ENCODE data around the gene IL17RB.

DNA sequence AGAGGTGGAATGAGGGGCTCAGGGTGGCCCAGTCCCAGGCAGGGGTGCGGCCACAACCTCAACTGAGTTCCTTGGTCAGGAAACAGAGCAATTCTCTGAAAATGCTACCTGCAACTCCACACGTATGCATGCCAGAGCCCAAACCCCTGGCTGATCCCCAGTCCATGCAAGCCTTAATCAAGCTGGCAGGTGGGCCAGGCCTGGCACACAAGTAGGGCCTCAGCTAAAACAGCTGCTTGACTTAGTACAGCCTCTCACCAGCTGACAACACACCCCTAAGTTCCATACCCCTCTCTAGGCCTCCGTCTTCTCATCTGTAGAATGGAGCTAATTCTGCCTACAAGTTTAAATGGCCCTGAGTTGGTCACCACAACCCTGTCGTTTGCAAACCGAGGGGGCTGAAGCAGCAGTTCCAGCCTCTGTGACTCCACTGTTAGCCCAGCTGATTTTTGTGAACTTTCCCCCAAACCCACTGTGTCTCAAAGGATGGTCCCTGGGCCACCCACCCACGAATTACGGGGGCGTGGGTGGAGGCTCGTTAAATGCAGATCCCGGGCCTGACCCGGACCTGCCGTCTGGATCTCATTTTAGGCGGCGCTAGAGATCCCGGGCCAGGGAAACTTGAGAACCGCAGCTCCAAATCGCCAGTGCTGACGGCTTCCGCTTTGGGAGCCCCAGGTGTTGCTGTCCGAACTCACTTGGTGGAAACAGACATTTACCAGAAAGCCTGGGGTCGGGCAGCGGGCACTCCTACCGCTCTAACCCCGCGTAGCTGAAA, 1.1 kb upstream of the IL17RB start:
- TF ChIP-seq TAF1 (IDR thresholded peaks at IDR 0.05; ENCODE audit: borderline replicate concordance, insufficient read depth, low read length) (no peak), POLR2AphosphoS5 (IDR thresholded peaks at IDR 0.05; ENCODE audit: low read depth, low read length) (no peak)
- TF ChIP-seq, protein P1, sequence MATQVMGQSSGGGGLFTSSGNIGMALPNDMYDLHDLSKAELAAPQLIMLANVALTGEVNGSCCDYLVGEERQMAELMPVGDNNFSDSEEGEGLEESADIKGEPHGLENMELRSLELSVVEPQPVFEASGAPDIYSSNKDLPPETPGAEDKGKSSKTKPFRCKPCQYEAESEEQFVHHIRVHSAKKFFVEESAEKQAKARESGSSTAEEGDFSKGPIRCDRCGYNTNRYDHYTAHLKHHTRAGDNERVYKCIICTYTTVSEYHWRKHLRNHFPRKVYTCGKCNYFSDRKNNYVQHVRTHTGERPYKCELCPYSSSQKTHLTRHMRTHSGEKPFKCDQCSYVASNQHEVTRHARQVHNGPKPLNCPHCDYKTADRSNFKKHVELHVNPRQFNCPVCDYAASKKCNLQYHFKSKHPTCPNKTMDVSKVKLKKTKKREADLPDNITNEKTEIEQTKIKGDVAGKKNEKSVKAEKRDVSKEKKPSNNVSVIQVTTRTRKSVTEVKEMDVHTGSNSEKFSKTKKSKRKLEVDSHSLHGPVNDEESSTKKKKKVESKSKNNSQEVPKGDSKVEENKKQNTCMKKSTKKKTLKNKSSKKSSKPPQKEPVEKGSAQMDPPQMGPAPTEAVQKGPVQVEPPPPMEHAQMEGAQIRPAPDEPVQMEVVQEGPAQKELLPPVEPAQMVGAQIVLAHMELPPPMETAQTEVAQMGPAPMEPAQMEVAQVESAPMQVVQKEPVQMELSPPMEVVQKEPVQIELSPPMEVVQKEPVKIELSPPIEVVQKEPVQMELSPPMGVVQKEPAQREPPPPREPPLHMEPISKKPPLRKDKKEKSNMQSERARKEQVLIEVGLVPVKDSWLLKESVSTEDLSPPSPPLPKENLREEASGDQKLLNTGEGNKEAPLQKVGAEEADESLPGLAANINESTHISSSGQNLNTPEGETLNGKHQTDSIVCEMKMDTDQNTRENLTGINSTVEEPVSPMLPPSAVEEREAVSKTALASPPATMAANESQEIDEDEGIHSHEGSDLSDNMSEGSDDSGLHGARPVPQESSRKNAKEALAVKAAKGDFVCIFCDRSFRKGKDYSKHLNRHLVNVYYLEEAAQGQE (IDR thresholded peaks at IDR 0.05; ENCODE audit: insufficient read depth in 1 of 2, low read depth in 2 of 2, low read length in 2 of 2), result no peak

All from PFSK-1 (cell line).